GM11168 (cell line): ENCODE results near the gene CATSPER4.

Experiments used
- in situ Hi-C: fragments of 300-500 bp; cut with MboI; formaldehyde crosslinking; loops from one replicate; pipeline ENCODE4 v1.12.0; 2022; ENCODE audit warnings: low sequenced_read_pairs; ENCODE audit not compliant: unreplicated experiment

Gene CATSPER4

DNA sequence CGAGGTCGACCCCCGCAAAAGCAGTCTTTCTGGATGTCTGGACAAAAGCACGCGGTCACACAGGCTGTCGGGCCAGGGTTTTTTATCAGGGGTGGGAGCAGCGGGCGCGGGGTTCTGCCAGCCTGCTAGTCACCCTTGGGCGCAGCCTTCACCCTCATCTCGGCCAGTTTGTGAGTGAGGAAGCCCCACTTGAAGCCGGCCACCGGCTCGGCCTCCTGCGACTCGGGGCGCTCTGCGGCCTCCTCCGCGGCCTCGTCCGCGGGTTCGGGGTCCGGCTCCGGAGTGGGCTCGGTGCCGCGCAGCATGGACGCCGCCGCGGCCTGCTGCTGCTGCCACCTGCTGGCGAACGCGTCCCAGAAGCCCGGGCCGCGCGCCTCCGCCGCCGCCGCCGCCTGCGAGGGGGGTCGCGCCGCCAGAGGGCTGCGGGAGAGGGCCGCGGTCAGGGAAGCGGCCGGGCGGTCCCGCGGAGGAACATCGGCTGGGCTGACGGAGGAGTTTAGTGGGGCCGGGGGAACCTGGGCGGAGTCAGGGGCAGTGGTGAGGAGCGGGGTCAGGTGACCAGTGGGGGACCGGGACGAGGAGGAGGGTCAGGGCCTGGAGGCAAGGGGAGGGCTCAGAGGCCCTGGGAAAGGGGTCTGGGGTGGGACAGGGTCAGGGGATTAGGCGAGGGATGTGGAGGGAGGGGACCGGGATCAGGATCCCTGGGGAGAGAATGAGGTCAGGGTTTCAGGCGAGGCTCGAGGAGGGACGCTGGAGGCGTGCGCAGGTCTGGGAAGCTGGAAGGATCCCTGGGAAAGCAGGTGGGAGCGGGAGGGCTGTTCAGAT is 26.2 kb upstream of the CATSPER4 start:
- in situ Hi-C loops = no loop called here

DNA sequence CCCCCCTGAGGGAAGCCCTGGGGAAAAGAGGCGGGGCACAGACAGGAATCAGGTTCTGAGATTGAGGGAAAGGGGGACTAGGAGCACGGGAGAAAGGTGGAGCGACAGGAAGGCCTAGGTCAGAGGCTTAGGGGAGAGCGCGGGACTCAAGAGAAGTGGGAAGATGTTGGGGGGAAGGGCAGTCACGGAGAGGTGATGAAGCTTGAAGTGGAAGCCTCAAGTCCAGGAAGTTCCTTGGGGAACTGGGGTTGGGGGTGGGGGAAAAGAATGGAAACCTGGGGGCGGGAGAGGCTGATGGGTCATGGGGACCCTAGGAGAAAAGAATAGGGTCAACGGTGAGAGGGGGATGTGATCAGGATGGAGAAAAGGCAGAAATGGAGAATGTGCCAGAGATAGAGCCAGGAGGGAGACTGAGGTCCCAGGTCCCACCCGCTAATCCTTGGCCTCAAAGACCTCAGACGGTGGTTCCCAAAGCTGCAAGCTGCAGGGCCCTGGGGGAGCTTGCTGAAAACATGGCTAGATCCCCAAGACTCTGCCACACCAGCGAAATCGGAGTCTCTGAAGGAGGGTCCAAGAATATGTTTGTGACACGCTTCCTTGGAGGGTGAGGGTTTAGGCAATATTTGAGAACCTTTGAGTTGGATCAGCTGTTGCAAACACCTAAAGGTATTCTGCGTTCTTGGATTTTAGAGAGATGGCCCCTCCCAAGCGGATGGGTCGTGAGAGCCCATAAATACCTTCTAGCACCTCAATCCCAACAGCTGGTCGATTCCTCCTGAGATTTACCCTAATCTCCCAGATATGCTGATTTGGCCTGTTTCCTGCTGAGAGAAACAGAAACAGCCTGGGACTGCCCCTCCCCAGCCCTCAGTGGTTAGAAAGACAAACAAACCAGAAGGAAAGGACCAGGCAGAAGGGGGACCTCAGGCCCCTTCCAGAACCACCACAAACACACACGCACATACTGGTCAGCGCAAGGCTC is 25.2 kb upstream of the CATSPER4 start:
- in situ Hi-C loops = no loop called here

GRCh38 chr1:26166719-26167281 is 23.6 kb upstream of the CATSPER4 start:
- in situ Hi-C loops = no loop called here

- in situ Hi-C loops = no loop called here
Observed at GRCh38 chr1:26168410-26169197, 21.8 kb upstream of the CATSPER4 start, which contains the start of gene C1orf232. Gene C1orf232 (minus strand): TSS chr1:26168963. CDS start chr1:26168499, 464 bp downstream.

DNA sequence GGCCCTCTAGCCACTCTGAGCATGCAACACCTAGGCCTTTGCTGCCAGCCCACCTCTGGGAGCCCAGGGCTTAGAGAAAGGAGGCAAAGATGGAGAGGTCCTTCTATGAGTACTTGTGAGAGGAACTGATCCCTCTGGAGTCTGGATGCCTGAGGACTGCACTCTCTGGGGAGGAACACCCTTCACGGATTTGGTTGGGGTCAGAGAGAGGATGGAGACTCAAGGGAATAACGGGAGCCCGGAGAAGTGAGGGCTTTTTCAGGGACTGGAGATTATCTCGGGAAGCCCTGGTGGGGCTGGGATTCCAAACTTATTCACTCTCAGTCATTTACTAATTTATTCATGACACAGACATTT is 21.2 kb upstream of the CATSPER4 start:
- in situ Hi-C loops = no loop called here

- in situ Hi-C loops = no loop called here
Observed at GRCh38 chr1:26169669-26170471, 20.5 kb upstream of the CATSPER4 start, which contains the start of gene ZNF593. Gene ZNF593 (plus strand): TSS chr1:26169908. CDS start chr1:26169984, 76 bp downstream.

DNA sequence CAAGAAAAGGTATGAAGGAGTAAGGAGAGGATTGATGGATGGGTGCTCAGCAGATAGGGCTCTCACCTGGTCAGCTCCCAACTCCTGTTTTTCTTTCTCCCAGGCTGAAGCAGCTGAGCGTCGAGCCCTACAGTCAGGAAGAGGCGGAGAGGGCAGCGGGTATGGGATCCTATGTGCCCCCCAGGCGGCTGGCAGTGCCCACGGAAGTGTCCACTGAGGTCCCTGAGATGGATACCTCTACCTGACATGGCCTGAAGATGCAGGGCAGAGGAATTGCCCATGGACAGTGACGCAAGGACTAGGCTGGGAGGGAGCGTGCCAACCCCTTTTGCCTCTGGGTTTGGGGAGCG is 20.0 kb upstream of the CATSPER4 start:
- in situ Hi-C loops = no loop called here

DNA sequence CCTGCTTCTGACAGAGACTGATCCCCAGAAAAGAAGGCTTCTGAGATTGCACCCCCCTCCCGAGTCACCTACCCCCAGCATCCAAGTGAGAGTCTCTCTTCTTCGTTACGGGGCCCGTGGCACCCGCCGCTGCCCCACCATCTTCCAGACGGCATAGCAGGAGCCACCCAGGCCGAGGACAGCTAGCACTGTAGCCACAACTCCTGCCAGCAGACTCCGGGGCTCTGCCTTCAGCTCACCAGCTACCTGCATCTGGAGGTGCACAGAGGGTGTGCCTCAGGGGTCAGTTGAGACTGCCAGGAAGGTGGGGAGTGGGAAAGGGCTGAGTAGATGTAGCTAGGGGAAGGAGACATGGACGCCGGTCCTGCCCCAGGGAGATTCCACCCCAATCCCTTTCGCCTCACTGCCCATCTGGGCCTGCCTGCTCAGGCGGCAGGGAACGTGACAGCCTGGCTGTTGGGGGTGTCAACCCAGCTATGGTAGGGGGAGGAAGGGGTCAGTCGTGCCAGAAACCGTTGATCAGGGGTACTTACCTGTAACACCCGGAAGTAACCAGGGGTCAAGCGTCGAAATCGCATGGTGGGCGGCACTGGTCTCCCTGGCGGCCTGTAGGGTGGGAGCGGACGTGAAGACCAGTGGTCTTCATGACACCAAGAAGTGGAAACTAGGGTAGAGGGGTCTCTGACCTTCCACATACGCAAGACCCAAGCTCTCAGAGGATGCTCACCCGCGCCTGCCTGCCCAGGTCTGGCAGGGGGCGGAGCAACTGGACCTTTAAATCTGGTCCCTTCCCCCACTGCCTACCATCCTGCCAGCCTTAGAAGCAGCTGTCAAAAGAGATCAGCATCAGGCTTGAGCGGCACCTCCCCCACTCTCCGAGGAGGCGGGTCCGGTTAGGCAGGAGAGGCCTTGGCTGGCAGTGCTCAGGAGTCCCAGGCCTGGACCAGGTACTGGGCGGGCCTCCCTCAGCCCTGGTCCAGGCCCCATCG is 19.0 kb upstream of the CATSPER4 start, which contains the start of gene ZNF593OS:
Gene ZNF593OS, minus strand, starts transcription at position 749 of the 989 bp plus-strand sequence. Its CDS starts 171 bp downstream, at position 578.
- in situ Hi-C loops = no loop called here

- in situ Hi-C loops = no loop called here
Observed at GRCh38 chr1:26175346-26175745, 15.1 kb upstream of the CATSPER4 start.

GRCh38 chr1:26177182-26177684 is 13.2 kb upstream of the CATSPER4 start, which contains the start of gene CNKSR1:
Gene CNKSR1 (plus strand): TSS chr1:26177491. CDS start chr1:26177548, 57 bp downstream.
- in situ Hi-C loops = no loop called here

- in situ Hi-C loops = no loop called here
Observed at GRCh38 chr1:26180010-26180506, 10.3 kb upstream of the CATSPER4 start.

DNA sequence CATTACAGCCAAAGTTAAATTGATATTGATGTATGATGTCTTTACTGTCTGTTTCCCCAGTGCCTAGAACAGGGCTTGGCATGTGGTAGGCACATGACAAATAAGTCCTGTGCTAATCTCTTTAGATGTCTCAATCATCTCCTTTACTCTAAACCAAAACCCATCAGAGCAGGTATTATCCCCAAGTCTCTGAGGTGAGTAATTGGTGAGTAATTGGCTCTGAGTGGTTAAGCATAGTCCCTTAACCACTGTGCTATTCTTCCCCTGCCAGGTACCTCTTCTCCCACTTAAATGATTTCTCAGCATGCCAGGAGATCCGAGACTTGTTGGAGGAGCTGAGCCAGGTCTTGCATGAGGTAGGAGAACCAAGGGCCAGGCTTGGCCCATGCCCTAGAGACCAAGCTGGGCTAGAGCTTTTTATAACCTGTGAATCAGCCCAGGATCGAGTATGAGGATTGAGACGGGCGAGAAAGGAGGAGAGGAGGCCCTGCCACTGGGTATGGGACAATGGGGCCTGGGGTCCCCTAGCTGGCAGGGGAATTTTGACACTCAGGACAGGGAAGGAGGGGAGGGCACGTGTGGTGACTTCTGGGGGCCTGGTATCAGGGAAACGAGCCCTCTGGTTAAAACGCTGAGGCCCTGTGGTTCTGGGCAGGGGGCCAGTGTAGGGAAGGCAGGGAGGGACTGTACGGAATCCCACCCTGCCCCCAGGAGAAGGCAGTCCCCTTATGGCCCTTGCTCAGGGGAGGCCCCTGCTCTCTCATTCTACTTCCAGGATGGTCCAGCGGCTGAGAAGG is 8.6 kb upstream of the CATSPER4 start:
- in situ Hi-C loops = no loop called here

DNA sequence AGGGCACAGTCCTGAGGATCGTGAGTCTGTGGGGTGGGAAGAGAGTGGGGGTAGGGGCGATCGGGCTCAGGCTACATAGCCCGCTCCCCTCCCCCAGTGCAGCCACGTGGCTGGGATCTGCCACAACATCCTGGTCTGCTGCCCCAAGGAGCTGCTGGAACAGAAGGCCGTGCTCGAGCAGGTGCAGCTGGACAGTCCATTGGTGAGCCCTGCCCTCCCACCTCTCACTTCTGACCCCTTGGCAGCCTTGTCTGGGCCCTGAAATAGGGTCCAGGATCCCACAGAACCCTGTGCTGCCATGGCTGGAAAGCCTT is 8.1 kb upstream of the CATSPER4 start:
- in situ Hi-C loops = no loop called here

DNA sequence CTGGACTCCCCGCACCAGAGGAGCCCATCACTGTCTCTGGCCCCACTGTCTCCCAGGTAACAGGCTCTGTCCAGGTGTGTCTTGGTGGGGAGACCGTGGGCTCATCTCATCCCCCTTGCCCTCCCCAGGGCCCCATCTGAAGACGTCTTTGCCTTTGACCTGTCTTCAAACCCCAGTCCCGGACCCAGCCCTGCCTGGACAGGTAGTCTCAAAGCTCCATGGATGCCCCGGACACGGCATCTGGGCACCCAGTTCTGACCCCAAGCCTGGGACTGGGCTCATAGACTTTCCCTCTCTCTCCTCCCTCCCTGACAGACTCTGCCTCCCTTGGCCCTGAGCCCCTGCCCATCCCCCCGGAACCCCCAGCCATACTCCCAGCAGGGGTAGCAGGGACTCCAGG is 6.3 kb upstream of the CATSPER4 start:
- in situ Hi-C loops = no loop called here

- in situ Hi-C loops = no loop called here
Observed at GRCh38 chr1:26184883-26185282, 5.5 kb upstream of the CATSPER4 start.

DNA sequence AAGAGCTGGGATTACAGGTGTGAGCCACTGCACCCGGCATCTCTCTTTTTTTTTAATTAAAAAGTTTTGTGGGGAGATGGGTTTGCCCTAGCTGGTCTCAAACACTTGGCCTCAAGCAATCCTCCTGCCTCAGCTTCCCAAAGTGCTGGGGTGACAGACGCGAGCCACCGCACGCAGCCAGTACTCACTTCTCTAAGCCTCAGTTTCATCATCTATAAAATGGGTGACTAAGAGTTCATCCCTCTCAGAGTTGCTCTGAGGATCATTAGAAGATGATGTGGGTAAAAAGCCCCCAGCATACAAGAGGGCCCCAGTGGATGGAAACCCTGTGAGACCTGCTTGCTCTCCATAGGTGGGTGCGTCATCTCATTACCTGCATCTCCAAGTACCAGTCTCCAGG is 2.5 kb upstream of the CATSPER4 start:
- in situ Hi-C loops = no loop called here

DNA sequence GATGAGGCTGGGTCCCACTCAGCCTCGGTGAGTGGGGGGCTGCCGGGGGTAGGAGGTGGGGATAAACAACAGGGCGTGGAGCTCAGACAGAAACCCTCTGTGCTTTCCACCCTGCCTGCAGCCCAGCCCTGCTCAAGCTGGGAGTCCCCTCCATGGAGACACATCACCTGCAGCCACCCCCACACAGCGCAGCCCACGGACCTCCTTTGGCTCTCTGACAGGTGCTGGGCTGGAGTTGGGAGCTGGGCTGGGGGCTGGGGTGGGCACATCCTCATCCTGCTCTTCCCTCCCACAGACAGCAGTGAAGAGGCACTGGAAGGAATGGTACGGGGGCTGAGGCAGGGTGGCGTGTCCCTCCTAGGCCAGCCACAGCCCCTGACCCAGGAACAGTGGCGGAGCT is 1.9 kb upstream of the CATSPER4 start:
- in situ Hi-C loops = no loop called here
